SIG-M5 treated with dmso at 0.1 percent for 504 hours (cell line): ENCODE data around the gene OR2A14.
"Not testable (repeated sequence)": the region's sequence is repeated elsewhere in the genome, so short reads cannot be mapped to it uniquely, and the experiment has no call there.

Experiments
- DNase-seq: peaks from one replicate; lab custom pipeline; 2025; ENCODE audit not compliant: unreplicated experiment; lab: John Stamatoyannopoulos, UW

Gene OR2A14

GRCh38 chr7:144148224-144148827 lies 25.4 kb downstream of the OR2A14 start:
- no peak for DNase-seq

GRCh38 chr7:144158861-144159260 lies 35.9 kb downstream of the OR2A14 start:
- DNase-seq: no peak

- DNase-seq: no peak
Observed at GRCh38 chr7:144164784-144165183, 41.8 kb downstream of the OR2A14 start.

- not testable (repeated sequence) for DNase-seq
Observed at GRCh38 chr7:144171594-144172350, 48.8 kb downstream of the OR2A14 start.

- DNase-seq: no peak
Observed at GRCh38 chr7:144174613-144175012, 51.6 kb downstream of the OR2A14 start.

- DNase-seq: not testable (repeated sequence)
Observed at GRCh38 chr7:144178380-144179164, 55.6 kb downstream of the OR2A14 start.

- DNase-seq: not testable (repeated sequence)
Observed at GRCh38 chr7:144179165-144179479, 56.1 kb downstream of the OR2A14 start.
